Neuron (in vitro differentiated cells): ENCODE data around the gene ADGRA3.

Experiments
- H2AFZ ChIP-seq: one replicate; pipeline ENCODE4 v1.6.1; 2013; ENCODE audit warnings: low read depth, mild to moderate bottlenecking, inconsistent platforms, low read length, moderate library complexity
- H3K27me3 ChIP-seq: one replicate; pipeline ENCODE4 v1.6.1; 2013; ENCODE audit warnings: low read length; ENCODE audit not compliant: insufficient read depth
- H3K36me3 ChIP-seq: one replicate; pipeline ENCODE4 v1.6.1; 2013; ENCODE audit warnings: low read length; ENCODE audit not compliant: insufficient read depth
- H3K4me1 ChIP-seq: one replicate; pipeline ENCODE4 v1.6.1; 2013; ENCODE audit warnings: low read length; ENCODE audit not compliant: insufficient read depth
- H3K4me3 ChIP-seq: 2 replicates; pipeline ENCODE4 v1.5.1; 2013; ENCODE audit warnings: mild to moderate bottlenecking, low read length, moderate library complexity
- H3K9me3 ChIP-seq: one replicate; pipeline ENCODE4 v1.6.1; 2013; ENCODE audit warnings: low read length

Gene ADGRA3

DNA sequence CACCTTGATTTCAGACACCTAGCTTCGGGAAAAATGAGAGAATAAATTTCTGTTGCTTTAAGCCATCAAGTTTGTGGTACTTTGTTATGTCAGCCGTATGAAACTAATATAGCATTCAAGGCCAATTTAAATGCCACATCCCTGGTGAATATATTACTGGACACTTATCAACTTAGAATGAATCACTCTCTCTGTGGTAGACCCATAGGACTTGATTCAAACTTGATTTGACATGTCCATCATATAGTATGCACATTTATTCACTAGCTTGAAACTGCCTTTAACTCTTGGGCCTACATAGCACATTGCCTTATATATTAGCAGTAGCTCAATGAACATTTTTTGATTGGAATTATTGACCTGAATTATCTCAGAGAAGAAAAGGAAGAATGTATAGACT is 172.3 kb downstream of the ADGRA3 start:
- no peak overlapping the region for H3K4me3 ChIP-seq
- H3K27me3 ChIP-seq = no peaks in the 10 kb centered on the region
- peaks cover 3% of the 10 kb centered on the region for H3K9me3 ChIP-seq
- no peaks in the 10 kb centered on the region for H3K36me3 ChIP-seq
- no peaks in the 10 kb centered on the region for H3K4me1 ChIP-seq
- H2AFZ ChIP-seq = no peak overlapping the region

DNA sequence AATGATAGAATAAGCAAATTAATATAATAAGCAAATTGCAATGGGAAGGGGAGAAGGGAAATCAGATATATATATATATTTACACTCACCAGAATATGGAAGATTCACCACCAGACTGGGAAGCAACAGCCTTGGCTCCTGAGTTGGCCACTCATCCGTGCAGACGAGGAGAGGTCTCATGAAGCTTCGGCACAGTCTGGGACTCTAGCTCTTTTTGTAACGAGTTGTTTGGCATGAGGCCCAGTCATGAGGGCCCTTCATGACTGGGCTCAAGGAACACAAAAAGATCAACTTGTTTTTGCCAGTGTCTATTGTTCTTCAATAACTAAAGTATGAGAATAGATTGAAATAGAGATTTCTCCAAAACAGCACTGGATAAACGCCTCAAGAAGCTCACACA is 176.4 kb downstream of the ADGRA3 start:
- H3K4me1 ChIP-seq = no peaks in the 10 kb centered on the region
- H3K27me3 ChIP-seq = no peaks in the 10 kb centered on the region
- H3K9me3 ChIP-seq = peaks cover 3% of the 10 kb centered on the region
- H3K4me3 ChIP-seq = no peak overlapping the region
- H2AFZ ChIP-seq = no peak overlapping the region
- H3K36me3 ChIP-seq = no peaks in the 10 kb centered on the region

DNA sequence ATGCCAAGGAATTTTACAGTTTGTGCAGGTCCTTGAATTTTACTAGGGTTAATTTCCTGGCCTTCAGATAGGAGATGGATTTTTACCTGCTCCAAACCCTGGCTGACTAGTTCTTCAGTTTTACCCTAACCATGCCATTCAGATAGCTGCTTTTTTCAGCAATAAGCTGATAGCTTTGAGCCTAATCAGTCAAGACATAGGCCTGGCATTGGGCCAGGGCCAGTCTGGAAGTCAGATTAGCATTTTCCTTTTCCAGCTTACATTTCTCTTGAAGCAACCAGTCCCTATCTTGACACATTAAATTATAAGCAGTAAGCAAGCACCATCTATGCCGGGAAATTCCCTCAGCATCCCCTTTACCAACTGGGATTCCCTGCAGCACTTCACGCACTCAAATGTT is 177.1 kb downstream of the ADGRA3 start:
- no peak overlapping the region for H3K4me3 ChIP-seq
- H3K27me3 ChIP-seq = no peaks in the 10 kb centered on the region
- peaks cover 3% of the 10 kb centered on the region for H3K9me3 ChIP-seq
- no peak overlapping the region for H2AFZ ChIP-seq
- H3K36me3 ChIP-seq = no peaks in the 10 kb centered on the region
- H3K4me1 ChIP-seq = no peaks in the 10 kb centered on the region
